HG03108 (cell line): Measurements from ENCODE around the gene LST1.
A peak's percentile ranks its signal among the peaks of the same experiment; 100 is the strongest.

Source experiments
- ATAC-seq: cut with Tn5 transposase; IDR thresholded peaks from one replicate; pipeline ENCODE4 v1.9.1; 2021; ENCODE audit warnings: moderate library complexity; ENCODE audit not compliant: unreplicated experiment

Gene LST1

DNA sequence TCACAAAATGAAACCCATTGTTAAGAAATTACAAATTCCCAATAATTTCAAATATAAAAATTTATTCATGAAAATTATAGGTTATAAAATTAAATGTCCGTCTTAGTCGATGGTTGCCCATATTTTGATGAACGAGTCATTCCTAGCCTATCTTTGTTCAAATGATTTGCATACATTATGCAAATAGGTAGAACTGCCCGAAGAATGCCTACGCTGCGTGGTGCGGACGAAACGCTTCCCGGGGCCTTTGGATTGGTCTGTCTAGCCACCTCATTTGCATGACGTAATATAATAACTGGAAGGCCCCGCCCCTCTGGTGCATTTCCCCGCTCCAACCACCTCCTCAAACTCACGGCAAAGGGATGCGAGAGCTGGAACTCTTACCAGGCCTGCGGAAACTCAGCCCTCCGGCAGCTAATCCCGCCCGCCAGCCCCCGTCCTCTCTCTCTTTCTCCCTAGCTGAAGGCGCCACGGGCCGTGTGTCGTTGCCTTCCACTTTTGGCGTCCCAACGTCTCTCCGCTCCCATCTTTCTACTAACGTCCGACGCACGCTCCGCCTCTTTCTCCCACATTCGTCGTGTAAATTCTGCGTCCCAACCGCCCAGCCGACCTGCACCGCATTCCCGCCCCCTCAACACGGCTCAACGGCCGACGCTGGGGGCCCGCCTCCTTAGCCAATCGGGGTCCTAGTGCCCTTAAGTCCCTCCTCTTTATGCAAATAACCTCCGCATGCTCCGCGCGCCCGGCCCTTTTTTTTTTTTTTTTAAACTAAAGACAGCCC, 33.9 kb downstream of the LST1 start:
- peak; percentile 81 for ATAC-seq

DNA sequence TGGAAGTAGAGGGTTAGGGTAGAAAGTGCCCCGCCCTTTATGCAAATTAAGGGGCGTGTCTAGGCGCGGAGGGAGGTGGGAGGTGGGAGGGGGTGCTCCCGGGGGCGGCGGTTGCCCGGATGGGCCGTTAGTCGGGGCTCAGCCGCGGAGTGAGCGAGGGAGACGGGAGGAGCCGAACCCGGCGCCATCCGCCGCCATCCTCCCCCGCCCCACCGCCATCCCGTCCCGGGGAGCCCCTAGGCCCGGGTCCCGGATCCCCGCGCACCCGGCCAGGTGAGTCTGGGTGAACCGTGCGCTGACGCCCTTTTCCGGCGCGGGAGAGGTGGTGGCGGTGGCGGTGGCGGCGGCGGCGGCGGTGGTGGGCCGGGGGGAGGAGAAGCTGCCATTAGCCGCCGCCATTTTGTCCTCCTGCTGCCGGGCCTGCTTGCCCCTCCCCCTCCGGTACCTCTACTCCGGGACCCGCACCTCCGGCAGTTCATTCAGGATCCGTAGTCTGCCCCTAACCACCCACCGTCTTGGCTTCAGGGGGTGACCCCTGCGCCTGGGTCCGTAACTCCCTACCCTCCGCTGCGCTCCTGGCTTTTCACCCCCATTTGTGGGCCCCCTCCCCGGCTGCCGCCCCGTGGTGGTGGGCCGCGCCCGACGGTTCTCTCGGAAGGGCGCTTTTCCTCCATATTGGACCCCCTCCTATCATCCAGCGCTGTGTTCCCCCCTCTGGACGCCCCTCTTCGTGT, 34.7 kb downstream of the LST1 start, which contains the start of gene PRRC2A:
TSS of gene PRRC2A (plus strand) at position 130 of the 734 bp plus-strand sequence. CDS start 2,075 bp downstream, outside the sequence.
- peak; percentile 48 for ATAC-seq

DNA sequence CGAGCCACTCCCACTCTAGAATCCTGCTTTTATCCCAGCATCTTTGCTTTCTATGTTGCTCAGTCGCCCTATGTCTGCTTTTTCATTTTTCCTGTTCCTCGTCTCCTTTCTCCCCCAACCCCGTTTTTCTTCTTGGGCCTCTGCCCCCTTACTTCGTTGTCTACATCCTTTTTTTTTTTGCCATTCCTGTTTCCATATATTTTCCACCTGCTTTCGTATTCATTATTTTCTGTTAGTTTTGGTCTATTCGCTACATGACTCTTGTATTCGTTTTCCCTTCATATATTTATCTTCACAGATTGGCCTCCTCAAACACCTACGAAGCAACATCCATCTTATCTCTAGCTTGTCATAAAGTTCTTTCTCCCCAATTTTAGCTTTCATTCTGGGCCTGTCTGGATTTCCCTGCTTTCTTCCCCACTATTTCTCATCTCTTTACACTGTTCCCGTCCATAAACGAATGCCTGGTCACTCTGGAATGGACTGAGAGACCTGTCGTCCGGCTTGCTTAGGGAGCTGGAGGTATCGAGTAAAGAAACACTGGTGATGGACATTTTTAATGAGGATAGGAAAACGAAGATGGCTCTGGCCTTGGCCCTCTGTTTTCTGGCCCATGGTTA, 35.4 kb downstream of the LST1 start:
- no peak for ATAC-seq

DNA sequence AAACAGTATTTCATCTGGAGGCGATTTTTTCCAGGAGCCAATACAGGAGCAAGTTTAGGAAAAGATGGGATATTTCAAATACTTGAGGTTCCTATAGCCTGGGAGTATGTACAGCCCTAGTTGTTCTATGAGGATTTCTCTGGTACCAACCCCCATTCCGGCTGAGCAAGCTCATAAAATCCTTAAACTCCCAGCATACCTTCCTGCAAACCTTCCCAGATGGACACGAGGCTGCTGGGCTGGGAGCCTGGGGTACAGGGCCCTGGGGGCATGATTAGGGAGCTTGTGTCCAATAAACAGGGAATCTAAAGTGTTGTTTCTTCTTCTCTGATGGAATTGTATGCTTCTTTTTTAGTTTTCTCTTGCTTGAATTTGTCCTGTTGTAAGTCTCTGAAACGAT, 35.9 kb downstream of the LST1 start:
- ATAC-seq: no peak

DNA sequence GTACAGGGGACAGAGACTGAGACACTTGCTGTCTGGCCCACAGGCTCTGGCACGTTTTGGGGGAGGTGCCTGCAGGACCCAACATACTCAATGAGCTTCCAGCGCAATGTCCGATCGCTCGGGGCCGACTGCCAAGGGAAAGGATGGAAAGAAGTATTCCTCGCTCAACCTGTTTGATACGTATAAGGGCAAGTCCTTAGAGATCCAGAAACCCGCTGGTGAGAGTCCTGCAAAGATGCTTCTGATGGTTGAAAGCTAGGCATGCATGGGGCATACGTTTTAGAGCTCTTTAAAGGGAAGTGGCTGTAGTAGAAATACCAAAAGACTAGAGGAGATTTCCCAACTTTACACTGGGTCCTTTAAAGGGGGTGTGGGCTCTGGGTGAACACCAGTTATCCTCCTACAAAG, 36.6 kb downstream of the LST1 start:
- ATAC-seq: no peak

DNA sequence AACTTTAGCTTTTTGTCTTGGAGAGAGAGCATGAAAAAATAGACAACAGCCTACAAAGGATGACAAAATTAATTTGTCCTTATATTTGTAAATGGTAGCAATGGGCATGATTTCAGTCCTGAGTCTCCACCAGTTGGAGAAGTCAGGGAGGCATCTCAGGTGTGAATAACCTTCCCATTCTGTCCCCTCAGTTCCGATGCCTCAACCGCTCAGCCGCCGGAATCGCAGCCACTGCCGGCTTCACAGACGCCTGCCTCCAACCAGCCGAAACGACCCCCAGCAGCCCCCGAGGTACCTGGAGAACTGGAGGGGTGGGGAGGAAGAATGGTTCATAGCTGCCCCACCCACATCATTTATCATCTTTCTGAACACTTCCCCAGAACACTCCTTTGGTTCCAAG, 38.0 kb downstream of the LST1 start:
- no peak for ATAC-seq

DNA sequence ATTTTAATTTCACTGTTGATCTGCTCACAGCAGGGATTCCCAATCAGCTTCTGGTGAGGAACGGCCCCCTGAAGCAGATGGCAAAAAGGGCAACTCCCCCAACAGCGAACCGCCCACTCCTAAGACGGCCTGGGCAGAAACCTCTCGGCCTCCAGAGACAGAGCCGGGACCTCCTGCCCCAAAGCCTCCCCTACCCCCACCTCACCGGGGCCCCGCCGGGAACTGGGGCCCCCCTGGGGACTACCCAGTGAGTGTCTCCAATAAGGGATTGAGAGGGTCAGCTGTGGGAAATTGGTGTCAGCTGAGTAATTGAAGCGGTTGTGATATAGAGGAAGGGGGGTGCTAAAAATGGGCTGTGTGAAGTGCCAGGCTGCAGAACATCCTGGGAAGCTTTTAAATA, 40.9 kb downstream of the LST1 start:
- no peak for ATAC-seq

DNA sequence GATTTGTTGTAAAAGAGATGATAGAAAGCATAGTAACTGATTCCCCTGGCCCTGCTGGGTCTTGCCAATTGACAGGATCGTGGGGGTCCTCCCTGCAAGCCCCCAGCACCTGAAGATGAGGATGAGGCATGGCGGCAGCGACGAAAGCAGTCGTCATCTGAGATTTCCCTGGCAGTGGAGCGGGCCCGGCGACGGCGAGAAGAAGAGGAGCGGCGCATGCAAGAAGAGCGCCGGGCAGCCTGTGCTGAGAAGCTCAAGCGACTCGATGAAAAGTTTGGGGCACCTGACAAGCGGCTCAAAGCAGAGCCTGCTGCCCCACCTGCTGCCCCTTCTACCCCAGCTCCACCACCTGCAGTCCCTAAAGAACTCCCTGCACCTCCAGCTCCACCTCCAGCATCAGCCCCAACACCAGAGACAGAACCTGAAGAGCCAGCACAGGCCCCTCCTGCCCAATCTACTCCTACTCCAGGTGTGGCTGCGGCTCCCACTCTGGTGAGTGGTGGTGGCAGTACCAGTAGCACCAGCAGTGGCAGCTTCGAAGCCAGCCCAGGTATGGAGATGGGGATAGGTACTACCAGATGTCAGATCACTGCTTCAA, 41.7 kb downstream of the LST1 start:
- no peak for ATAC-seq

DNA sequence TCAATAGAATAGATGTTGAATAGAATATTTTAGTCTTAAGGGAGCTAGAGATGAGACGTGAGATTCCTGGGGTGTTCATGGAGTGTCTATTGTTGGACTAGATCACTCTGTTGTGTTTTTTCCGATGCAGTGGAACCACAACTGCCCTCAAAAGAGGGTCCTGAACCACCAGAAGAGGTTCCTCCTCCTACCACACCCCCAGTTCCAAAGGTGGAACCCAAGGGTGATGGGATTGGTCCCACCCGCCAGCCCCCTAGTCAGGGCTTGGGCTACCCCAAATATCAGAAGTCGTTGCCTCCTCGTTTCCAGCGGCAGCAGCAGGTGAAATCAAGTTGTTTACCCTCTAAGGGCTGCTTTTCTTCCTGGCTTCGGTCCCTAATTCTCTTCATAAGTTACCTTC, 42.9 kb downstream of the LST1 start:
- ATAC-seq: no peak

DNA sequence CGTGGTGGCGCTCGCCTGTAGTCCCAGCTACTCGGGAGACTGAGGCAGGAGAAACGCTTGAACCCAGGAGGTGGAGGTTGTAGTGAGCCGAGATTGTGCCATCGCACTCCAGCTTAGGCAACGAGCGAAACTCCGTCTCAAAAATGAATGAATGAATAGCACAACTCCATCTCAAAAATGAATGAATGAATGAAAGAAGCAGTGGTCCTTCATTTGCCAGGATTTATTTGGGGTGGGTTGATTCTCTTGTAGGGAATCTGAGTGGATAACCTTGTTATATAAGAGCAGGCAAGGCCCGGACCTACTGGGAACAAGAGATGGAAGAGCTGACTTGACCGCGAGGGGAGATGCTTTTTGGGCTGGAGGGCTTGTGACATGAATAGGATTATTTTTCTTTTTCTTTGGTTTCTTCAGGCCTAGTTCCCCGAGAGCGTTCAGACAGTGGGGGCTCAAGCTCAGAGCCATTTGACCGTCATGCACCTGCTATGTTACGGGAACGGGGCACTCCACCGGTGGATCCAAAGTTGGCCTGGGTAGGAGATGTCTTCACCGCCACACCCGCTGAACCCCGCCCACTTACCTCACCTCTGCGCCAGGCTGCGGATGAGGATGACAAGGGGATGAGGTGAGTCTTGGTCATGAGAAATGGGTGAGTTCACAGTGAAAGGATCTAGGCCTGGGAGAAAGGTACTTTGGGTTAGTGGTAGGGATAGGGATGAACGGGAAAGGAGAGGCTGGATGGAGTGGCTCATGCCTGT, 44.3 kb downstream of the LST1 start:
- ATAC-seq: no peak

DNA sequence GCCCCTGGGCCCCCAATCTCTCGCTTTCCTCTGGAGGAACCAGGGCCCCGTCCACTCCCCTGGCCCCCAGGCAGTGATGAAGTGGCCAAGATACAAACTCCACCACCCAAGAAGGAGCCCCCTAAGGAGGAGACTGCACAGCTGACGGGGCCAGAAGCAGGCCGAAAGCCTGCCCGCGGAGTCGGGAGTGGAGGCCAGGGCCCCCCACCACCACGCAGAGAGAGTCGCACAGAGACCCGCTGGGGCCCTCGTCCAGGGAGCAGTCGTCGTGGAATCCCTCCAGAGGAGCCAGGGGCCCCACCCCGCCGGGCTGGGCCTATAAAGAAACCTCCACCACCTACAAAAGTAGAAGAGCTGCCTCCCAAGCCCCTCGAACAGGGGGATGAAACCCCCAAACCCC, 45.1 kb downstream of the LST1 start:
- no peak for ATAC-seq

DNA sequence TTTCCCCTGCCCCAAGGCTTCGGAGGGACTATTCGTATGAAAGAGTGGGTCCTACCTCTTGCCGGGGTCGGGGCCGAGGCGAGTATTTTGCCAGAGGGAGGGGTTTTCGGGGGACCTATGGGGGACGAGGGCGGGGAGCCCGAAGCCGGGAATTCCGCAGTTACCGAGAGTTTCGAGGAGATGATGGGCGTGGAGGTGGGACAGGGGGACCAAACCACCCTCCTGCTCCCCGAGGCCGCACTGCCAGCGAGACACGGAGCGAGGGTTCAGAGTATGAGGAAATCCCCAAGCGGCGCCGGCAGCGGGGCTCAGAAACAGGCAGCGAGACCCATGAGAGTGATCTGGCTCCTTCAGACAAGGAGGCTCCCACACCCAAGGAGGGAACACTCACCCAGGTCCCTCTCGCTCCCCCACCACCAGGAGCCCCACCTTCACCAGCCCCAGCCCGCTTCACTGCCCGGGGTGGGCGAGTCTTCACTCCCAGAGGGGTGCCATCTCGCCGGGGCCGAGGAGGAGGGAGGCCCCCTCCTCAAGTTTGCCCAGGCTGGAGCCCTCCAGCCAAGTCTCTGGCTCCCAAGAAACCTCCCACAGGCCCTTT, 45.7 kb downstream of the LST1 start:
- no peak for ATAC-seq

DNA sequence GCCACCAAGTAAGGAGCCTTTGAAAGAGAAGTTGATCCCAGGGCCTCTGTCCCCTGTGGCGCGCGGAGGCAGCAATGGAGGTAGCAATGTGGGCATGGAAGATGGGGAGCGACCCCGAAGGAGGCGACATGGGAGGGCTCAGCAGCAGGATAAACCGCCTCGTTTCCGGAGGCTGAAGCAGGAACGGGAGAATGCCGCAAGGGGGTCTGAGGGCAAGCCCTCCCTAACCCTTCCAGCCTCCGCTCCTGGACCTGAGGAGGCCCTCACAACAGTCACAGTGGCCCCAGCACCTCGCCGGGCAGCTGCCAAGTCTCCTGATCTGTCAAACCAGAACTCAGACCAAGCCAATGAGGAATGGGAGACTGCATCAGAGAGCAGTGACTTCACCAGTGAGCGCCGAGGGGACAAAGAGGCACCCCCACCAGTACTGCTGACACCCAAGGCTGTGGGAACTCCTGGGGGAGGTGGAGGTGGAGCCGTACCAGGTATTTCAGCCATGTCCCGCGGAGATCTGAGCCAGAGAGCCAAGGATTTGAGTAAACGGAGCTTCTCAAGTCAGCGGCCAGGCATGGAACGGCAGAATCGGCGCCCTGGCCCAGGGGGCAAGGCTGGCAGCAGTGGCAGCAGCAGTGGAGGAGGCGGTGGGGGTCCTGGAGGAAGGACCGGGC, 46.3 kb downstream of the LST1 start:
- no peak for ATAC-seq

DNA sequence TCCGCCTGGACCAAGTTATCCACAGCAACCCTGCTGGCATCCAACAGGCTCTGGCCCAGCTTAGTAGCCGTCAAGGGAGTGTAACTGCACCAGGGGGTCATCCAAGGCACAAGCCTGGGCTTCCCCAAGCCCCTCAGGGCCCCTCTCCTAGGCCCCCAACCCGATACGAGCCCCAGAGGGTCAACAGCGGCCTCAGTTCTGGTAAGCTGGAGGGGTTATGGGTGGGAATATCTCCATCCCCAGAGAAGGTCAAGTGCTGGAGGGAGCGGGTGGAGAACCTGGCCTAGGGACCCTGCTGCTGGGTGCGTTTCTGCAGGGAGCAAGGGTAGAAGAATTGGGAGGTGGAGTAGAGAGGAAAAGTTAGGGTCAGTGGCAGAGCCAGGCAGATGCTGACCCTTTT, 47.4 kb downstream of the LST1 start:
- ATAC-seq: no peak

DNA sequence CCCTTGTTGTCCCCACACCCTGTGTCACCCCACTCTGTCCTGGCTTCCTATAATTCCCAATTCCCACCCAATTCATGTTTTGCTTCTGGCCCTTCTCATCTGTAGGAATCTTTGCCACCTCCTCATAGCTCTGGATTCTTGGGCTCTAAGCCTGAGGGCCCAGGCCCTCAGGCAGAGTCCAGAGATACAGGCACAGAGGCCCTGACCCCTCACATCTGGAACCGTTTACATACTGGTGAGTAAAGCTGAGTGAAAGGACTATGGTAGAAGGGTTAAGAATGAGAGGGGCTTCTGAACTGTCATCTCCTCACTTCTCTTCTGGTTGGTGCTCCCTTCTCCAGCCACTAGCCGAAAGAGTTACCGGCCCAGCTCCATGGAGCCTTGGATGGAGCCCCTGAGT, 48.1 kb downstream of the LST1 start:
- ATAC-seq: no peak

DNA sequence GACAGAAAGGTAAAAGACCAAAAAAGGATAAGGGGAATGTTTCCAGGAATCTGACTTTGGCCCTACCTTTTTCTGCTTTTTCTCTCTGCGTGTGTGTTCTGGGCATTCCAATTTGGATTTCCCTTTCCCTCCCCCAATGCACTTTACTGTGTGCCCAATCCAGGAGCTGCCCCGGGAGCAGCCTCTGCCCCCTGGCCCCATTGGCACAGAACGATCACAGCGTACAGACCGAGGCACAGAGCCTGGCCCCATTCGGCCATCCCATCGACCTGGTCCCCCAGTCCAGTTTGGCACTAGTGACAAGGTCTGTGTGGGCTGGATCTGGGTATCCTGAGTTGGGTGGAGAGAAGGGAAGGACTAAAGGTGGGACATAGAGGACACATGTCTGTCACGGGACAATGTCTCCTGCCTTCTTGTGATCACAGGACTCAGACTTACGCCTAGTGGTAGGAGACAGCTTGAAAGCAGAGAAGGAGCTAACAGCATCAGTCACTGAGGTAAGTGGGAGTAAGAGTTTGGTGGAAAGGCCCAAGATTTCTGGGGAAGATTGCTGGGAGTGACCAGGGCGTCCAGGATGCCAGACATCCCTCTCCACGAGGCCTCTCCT, 49.0 kb downstream of the LST1 start:
- no peak for ATAC-seq

DNA sequence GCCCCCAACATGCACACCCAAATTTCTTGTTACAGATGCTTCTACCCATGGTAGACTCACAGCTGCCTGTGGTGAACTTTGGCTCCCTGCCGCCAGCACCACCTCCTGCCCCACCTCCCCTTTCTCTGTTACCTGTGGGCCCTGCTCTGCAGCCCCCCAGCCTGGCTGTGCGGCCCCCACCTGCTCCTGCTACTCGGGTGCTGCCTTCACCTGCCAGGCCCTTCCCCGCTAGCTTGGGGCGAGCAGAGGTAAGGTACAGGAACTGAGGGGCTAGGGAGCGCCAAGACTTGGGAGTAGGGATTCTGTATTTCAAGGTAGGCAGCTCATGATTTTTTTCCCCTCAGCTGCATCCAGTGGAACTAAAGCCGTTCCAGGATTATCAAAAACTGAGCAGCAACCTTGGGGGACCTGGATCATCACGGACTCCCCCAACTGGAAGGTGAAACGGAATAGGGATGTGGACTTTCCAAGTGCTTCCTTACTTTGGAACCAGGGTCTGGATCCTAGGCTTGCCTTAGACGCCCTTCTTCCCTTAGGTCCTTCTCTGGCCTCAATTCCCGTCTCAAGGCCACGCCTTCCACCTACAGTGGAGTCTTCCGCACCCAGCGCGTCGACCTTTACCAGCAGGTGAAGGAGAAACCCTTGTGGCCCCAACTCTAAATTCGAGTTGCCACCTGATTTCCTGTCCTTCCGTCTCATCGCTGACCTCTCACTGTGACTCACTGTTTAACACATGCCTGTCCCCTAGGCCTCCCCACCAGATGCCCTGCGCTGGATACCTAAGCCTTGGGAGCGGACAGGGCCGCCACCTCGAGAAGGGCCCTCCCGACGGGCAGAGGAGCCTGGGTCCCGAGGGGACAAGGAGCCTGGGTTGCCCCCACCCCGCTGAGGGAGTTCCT, 50.9 kb downstream of the LST1 start:
- ATAC-seq: no peak
